ENCODE results near the gene RRP1B. TPM values are rescaled to one million over a fixed set of nuclear protein-coding genes. Genes with fewer than 3 reads are reported as not detected.

RRP1B gene
- total and polyA plus RNA-seq, 8 donors: 4.0 to 23.6 (median 10.3) TPM

GRCh38 chr21:43728467-43729390 lies 69.4 kb downstream of the RRP1B start:
- 11 to 22% (median 18%) methylated on average over 30 to 59 of the region's 59 CpGs for WGBS, 5 donors
- H3K27me3 ChIP-seq: no peaks in the 10 kb centered on the region
- H3K27ac ChIP-seq: peak overlapping the region; percentile 63 to 90 (median 87)
- intact Hi-C loops (cut with DNase I; ENCODE audit: low total_unique reads): no loop called here
- peaks cover 6 to 7% (median 6%) of the 10 kb centered on the region in 4 donors for H3K36me3 ChIP-seq
- peak; percentile 92 to 97 for DNase-seq
- TF ChIP-seq POLR2A (IDR thresholded peaks at IDR 0.05) (no peak), CTCF (IDR thresholded peaks at IDR 0.05) (peak in 2 of 7 experiments; percentile 38 to 45), POLR2AphosphoS5 (IDR thresholded peaks at IDR 0.05) (peak; percentile 80 to 96 (median 94)), EP300 (IDR thresholded peaks at IDR 0.05) (no peak)
- H3K4me1 ChIP-seq: peaks cover 55 to 94% (median 80%) of the 10 kb centered on the region in 4 donors
- H3K4me3 ChIP-seq: peak overlapping the region; percentile 43 to 50 (median 46)
- no peaks in the 10 kb centered on the region for H3K9me3 ChIP-seq

GRCh38 chr21:43731476-43731875 lies 72.1 kb downstream of the RRP1B start:
- no peaks in the 10 kb centered on the region for H3K27me3 ChIP-seq
- H3K27ac ChIP-seq: peak overlapping the region in 3 of 5 donors; percentile 9 to 70 (median 23)
- H3K4me1 ChIP-seq: peaks cover 51 to 88% (median 74%) of the 10 kb centered on the region in 4 donors
- H3K36me3 ChIP-seq: peaks cover 0 to 23% (median 16%) of the 10 kb centered on the region in 4 donors
- 44 to 83% (median 51%) methylated on average over 6 of the region's 6 CpGs for whole genome bisulfite sequencing, 5 donors
- peak; percentile 40 to 63 for DNase-seq
- TF ChIP-seq POLR2AphosphoS5 (IDR thresholded peaks at IDR 0.05) (peak in 1 of 3 donors; percentile 18), CTCF (IDR thresholded peaks at IDR 0.05) (no peak), EP300 (IDR thresholded peaks at IDR 0.05) (no peak), POLR2A (IDR thresholded peaks at IDR 0.05) (no peak)
- intact Hi-C loops (cut with DNase I; ENCODE audit: low total_unique reads): loop anchor here (5.0 kb wide), 1 partner anchor 36 kb away; no protein-coding TSS in a partner anchor
- no peaks in the 10 kb centered on the region for H3K9me3 ChIP-seq
- H3K4me3 ChIP-seq: no peak overlapping the region

- peaks cover 44 to 82% (median 68%) of the 10 kb centered on the region in 4 donors for H3K4me1 ChIP-seq
- intact Hi-C loops (cut with DNase I; ENCODE audit: low total_unique reads): loop anchor here (5.0 kb wide), 1 partner anchor 35 kb away; no protein-coding TSS in a partner anchor
- WGBS, 5 donors: 69 to 88% (median 85%) methylated on average over 23 of the region's 23 CpGs
- no peak overlapping the region for H3K4me3 ChIP-seq
- H3K27me3 ChIP-seq: no peaks in the 10 kb centered on the region
- TF ChIP-seq EP300 (IDR thresholded peaks at IDR 0.05) (no peak), CTCF (IDR thresholded peaks at IDR 0.05) (no peak), POLR2A (IDR thresholded peaks at IDR 0.05) (no peak)
- H3K9me3 ChIP-seq: no peaks in the 10 kb centered on the region
- H3K27ac ChIP-seq: peak overlapping the region in 3 of 5 donors; percentile 9 to 76 (median 23)
- no peak for DNase-seq
- peaks cover 0 to 29% (median 18%) of the 10 kb centered on the region in 4 donors for H3K36me3 ChIP-seq
Measured at GRCh38 chr21:43731891-43732711, 72.7 kb downstream of the RRP1B start.

- DNase-seq: no peak
- Histone ChIP-seq H3K27me3 (no peaks in the 10 kb centered on the region), H3K4me1 (peaks cover 35 to 80% (median 63%) of the 10 kb centered on the region in 4 donors), H3K27ac (peak overlapping the region; percentile 59 to 82 (median 68)), H3K36me3 (peaks cover 0 to 38% (median 28%) of the 10 kb centered on the region in 4 donors), H3K4me3 (no peak overlapping the region), H3K9me3 (no peaks in the 10 kb centered on the region)
- intact Hi-C loops (cut with DNase I; ENCODE audit: low total_unique reads): loop anchor here (5.0 kb wide), 1 partner anchor 34 kb away; no protein-coding TSS in a partner anchor
- WGBS, 5 donors: 32 to 74% (median 48%) methylated on average over 9 to 10 of the region's 10 CpGs
- TF ChIP-seq POLR2AphosphoS5 (IDR thresholded peaks at IDR 0.05) (no peak), EP300 (IDR thresholded peaks at IDR 0.05) (no peak), POLR2A (IDR thresholded peaks at IDR 0.05) (no peak), CTCF (IDR thresholded peaks at IDR 0.05) (no peak)
Measured at GRCh38 chr21:43733060-43733459, 73.7 kb downstream of the RRP1B start.

All from stomach (tissue), 9 donors.